NCI-H226 (cell line): ENCODE data around the gene WNT8B.

Source experiments
- DNase-seq: peaks from one replicate; pipeline ENCODE4 v3.0.0-alpha.2; 2015

The WNT8B gene

DNA sequence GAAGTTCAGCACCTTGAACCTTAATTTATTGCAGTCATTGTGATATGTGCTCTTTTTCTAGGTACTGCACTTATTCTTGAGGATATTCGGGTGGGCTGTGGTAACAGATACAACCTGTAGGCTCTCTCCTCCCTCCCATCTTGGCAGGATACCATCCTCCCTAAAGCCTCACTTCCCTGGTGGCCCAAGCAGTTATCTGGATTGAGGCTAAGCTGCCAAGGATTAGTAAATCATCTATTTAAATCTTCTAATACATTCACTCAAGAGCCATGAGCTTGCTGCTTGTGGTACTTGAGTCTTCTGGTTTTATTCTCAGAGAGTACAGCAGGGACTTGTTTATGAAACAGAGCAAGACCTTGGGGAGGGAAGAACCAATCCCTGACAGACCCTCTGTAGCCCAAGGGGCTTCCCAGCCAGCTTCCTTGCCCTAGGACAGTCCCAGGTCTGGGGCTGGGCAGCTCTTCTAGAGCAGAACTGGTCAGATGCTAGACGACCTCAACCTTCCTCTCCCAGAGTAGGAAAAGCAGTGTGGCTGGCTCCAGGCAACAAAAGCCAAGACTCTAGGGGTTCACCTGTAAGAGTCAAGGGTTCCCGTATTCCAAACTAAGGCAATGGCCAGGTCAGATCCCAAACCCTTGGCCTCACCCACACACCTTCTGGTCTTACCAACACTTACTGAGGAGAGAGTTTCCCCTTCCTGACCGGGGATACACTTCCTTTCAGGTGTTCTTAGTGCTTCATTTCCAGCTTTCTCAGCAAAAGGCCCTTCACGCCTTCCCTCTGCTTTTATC is 21.3 kb downstream of the WNT8B start:
- no peak for DNase-seq

DNA sequence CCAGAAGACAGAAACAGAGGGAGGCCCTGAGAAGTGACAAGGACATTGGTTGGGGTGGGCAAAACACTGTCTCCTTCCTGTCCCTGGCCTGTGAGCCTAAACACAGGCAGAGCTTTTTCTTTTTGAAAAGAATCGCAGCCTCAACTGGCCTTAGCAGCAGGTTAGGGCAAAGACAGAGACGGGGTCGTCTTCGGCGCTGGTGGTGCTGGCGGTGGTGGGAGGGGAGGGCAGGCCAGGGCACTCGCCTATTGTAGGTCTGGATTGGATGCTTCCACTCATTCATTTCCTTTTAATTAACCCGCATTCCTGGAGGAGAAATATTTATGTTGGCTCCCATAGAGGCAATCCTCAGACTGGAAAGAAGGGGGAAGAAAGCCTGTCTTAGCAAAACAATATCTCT is 22.6 kb downstream of the WNT8B start:
- no peak for DNase-seq

DNA sequence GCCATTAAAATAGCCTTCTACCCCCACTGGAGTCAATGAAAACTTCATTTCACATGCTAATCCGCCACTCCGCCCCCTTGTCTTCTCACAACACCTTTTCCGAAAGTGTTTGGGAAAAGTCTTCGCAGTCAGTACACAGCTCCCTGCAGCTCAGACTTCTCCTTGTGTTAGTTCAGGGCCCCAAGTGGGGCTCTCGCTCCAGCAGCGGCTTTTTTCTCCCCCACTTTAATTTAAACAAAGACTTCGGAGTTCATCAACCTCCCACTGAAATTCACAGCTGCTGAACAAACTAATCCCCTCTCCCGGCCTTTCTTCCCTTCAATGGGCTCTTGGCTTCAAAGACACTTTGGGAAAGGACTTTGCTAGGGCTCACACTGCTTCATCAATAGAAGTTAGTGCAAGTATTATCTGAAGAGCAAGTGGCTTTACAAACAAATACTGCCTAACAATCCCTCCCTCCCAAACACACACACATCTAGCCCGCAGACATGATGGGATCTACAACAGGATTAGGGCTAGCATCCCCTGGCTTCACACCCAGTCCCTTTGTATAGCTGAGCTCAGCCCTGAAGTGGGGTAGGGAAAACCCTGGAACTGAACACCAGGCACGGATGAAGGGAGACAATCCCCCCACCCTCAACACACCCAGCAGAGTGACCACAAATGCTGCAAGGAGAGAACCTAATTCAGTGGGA is 23.1 kb downstream of the WNT8B start:
- DNase-seq = no peak

DNA sequence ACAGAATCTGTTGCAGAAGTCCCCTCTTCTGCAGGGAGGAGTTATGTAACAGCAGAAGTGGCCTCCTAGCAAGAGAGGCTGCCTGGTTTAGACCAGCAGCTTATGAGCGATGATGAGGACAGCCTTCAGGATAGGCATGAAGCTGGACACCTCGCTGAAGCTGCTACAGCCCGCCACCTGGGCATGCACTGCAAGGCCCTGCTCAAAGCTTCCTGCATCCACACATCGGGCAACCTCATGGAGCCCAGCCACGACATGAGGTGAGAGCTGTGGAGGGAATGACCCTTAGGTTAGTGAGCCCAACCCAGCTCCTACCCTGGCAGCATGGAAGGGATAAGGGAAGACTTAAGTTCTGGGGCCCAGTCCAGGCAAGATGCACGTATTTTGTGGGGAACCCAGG is 24.7 kb downstream of the WNT8B start:
- DNase-seq = no peak

DNA sequence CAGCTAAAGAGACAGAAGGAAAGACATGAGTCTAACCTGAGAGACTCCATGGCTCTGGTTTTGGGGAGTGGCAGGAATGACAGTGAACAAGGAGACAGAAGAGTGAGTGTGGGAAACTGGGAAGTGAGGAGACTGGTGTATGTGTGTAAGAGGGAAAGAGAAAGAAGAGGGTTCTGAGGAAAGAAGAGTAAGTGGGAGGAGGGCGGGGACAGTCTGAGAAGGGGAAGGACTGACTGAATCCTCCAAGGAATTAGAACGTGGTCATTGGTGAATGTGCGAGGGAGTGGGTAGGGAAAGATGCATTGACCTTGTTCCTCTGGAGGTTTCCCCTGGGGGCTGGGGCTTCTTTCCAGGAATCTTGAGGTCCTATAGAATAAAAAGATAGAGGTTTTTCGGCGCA is 26.6 kb downstream of the WNT8B start:
- no peak for DNase-seq

DNA sequence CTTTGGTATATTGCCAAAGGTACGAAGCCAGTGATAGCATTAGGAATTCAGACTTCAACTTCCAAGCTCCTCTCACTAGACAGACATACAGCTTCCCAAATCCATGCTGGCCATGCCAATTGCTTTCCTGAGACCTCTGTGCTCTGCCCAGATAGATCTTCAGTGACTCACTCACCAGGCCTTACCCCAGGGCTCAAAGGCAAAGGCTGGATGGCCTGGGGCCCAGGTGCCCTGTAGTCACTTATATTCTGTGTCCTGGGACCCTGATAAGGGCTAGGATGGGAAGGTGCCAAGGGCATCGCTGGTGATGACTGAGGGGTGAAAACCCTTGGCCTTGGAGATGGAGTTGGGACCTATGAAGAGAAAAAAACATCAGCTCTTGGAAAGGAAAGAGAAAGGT is 27.7 kb downstream of the WNT8B start:
- DNase-seq = no peak

DNA sequence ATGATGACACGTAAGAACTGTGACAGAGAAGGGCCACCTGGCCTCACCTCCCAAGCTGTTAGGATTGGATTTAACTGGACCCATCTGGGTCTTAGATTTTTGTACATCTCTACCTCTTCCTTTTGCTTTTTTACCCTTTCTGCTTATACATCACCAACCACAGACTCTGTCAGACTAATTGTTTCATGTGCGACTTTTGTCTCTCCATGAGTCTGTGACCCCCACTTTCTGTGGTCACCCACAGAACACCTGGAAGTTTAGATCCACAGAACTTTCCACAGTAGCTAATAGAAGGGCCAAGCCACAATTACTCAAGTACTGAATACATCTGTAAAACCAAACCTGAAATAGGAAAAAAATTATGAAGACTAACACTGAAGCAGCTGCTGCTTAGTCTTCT is 33.8 kb downstream of the WNT8B start:
- DNase-seq = no peak

DNA sequence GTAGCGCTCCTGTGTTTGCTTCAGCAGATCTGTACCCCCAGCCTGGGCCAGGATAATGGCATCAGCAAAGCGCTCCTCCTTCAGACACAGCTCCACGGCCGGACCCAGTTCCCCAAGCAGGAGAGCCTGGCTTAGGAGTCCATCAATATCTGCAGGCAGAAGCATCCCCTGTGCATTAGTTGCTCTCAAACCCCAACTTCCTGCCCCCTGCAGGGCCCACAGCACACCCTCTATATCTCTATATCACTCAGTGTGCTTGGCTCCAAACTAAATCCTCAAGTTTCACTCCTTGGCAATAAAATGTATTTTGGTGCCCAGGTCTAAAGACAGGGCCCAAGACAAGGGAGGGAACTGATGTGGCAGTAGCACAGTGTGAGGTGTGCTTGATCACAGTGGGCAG is 35.2 kb downstream of the WNT8B start:
- DNase-seq = no peak

DNA sequence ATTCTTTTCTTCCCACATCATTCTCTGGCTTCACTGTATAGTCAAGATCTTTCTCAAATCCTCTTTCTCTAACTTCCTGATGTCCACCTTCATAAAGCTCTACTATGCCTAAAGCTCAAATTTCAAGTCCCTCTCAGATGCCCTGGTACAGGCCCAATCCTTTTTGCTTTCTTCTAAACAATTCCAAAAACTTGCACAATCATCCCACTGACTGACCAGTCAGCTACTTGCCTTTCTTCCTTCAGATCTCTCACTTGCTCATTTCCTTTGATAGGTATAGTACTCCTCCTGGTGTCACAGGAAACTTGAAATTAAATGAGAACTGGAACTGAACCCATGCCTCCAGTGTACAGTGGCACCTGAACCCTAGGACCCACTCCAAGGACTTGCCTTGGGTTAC is 38.6 kb downstream of the WNT8B start:
- DNase-seq = no peak

DNA sequence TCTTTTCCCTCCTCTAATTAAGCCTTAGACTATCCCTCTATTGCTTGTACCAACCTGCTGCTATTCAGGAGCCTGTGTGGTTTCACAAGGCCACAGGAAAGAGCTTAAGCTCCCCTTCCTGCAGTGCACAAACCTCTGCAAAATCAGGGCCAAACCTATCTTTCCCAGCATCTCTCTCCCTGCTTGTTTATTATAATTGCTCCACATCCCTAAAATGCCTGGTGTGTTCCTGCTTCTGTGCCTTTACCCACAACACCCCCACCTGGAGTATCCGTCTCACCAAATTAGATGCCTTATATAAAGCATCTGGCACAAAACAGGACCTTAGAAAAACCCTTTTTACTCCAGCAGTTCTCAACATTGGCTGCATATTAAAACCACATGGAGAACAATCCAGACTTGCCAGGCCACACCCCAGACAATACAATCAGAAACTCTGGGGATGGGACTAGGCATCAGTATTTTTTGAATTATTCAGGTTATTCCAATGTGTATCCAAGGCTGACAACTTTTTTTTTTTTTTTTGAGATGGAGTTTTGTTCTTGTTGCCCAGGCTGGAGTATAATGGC is 40.2 kb downstream of the WNT8B start:
- no peak for DNase-seq

DNA sequence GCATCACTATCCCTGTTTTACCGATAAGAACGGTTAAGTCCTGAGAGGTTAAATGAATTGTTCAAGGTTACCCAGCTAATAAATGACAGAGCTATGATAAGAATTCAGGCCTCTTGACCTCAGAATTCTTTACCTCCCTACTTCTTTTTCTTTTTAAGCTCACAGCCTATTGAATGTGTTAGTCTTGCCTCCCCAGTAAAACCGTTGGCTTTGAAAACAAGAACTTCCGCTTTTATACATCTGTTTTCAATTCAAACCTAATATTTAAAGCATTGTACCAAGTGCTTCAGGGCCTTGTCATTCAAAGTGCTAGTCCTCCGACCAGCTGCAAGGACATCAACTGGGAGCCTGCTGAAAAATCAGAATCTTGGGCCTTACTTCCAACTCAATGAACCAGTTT is 41.3 kb downstream of the WNT8B start:
- no peak for DNase-seq

DNA sequence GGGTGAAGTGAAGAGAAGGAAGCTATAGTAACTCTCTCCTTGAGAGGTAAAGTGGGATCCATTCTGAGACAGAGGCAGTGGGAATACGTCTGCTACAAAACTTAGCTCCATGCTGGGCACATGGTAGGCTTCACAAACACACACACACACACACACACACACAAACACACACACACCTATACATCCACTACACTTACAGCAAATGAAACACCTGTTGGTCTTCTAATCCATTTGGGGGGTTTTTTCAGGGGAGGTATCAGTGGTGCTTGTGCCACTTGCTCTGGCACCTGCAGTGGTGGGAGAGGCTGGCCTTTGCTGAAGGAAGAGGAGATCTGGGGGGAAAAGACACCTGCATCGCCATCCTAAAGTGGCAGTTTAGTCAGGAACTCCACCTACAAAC is 42.4 kb downstream of the WNT8B start:
- no peak for DNase-seq

DNA sequence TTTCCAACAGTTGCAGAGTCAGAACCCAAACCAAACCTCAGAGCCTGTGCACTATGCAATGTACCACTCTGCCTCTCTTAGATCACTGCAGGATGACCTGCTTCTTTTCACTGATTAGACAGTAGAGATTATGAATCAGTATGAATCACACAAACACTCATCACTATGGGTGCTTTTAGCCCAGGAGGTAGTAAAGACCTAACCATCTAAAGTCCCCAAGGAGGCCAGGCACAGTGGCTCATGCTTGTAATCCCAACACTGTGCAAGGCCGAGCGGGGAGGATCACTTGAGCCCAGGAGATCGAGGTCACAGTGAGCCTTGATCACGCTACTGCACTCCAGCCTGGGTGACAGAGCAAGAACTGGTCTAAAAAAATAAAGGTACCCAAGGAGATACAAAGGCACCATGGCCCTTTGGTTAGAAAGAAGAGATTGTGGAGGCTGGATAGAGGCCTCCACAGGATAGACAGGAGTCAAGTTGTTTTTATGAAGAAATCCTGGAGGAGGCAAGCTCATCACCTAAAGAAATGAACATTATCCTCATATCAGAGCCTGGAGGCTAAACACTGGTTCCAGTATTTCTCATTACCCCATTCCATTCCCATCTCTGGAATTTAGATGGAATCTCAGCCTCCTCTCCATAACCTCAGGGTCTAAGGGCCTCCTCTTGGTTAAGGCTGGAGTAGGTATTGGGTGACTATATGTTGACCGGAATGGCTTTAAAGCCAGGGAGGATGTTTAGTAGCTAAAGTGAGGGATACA is 44.0 kb downstream of the WNT8B start:
- peak; percentile 54 for DNase-seq

DNA sequence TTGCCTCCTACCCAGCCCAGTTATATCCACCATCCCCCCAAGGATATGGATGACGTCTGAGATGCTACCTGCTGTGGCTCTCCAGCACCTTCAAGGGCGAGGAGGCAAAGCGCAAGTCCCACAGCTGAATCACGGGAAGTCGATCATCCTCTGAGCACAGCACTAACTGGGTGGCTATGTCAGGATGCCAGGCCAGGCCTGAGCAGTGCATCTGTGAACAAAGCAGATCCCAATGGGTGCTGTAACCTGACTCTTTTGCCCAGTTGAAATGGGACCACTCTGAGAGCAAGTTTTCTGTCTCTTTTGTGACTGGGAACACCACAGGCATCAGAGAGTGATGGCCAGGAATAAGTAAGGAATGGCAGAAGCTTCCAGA is 44.5 kb downstream of the WNT8B start:
- no peak for DNase-seq

DNA sequence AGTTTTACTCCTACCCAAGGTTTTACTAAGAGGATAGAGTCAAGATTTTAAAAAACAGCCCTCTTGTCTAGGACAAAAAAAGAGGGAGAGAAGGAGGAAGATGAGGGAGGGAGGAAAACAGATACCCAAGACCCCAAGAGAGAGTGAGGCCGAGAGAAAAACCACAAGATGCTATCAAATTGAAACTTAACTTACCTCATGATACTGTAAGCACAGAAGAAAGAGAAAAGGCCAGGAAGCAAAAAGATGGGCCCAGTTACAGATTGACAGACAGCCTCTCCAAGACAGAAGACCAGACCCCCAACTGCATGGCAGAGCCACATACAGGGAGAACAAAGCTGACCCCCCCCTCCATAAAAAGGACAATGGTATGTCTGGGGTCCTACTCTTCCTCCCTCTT is 45.5 kb downstream of the WNT8B start:
- no peak for DNase-seq

DNA sequence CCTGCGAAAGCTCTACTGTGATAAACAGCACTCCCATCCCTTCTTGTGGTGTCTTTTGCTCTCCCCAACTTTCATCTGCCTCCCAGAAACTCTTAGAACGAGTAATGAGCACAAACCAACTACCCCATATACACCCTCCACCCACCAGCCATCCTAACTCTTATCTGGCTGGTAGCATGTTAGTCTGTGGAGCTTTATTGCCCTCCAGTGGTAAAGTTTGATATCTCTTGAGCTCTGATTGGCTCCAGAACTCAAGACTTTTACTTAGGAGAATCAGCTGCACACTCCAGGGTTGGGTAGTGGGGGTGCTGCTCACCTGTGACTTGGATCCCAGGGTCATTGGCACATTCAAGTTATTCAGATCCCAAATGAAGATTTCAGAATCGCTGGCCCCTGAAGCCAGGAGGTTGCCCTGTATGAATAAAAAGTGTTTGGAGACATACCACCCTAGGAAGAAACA is 45.9 kb downstream of the WNT8B start:
- DNase-seq = peak; percentile 27

DNA sequence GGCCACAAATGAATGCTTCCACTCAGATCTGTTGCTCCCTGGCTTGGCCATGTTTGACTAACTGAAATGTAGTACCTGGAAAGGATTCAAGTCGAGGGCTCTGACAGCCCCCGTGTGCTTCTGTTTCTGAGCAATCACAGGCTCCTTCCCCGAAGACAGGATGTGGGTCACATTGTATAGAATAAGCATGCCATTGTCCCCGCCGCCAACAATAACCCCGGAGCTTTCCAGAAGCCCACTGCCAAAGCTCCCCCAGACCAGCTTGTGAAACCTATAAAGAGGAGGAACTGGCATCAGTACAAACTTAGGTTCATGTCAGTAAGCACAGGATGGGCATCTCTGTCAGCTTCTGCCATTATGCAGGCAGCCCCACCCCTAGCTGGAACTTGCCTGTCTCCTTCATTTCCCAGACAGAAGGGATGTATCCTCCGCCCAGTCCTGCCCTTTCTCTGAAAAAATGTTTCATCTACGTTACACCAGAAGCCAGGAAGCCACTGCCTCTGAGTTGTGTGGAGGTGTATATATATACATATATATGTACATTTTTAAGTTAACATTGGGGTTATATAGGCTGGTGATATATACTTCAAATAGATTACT is 46.5 kb downstream of the WNT8B start:
- no peak for DNase-seq

DNA sequence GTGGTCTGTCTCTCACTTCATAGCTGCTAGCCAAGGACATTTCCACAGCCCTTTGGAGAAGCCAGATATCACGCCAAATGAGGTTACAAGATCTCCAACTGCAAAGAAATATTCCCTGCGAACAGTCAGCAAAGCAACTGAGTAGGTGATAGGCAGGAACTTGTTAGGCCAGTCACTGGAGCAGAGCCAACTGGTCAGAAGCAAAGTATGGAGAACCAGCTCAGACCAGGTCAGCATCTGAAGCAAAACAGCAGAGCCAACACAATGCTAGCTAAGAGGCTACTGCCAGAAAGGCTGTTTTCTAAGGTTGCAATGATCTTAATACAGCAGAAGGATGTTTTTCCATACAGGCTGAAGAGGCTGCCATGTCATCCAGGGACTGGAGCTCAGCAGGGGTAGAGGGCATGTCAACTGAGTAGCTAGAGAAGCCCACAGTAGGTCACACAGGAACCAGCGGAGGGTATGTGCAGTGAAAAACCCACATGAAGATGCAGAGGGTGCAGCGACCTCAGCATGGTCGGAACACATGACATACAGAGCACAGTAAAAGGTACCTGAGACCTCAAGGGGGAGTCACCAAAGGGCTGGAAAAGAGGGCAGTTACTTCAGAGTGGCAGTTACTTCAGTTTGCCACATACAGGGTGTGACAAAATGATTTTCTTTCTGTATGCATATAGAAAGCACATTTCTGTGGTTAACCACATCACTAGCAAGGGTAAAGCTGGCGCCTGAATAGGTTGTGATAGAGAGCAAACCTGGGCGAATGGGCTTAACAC is 47.9 kb downstream of the WNT8B start:
- no peak for DNase-seq

DNA sequence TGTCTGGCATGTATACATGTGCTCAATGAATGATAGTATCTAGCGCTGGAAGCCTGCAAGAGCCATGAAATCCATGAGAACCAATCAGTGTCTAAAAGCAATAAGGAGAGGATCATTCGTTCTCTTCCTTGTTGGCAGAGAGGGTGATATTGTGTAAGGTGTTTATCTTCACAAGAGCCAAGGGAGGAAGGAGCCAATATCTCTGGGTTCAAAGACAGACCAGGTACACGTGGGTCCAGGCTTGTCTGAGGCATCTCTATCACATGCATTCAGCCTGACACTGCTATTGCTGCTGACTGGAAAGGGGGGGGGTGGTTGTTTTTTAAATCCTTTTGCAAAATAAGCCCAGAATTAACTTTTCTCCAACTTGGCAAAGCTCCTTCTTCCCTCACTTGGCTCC is 52.8 kb downstream of the WNT8B start:
- no peak for DNase-seq

DNA sequence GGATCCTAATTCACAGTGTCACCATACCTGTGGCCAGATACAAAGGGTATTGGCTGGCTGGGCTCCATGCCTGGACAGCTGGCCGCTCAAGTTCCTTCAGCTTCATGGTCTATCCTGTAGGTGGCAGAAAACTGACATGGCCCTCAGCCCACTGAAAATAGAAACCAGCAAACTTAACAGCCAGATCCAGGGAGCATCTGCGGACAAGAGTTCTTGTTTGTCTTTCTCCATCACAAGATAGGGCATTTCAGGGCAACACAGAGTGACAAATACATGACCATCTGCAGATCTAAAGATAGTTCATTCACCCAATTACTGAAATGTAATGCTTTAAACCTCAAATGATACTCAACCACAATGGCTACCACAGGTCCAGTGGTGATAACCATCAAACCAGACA is 54.0 kb downstream of the WNT8B start:
- DNase-seq = no peak

DNA sequence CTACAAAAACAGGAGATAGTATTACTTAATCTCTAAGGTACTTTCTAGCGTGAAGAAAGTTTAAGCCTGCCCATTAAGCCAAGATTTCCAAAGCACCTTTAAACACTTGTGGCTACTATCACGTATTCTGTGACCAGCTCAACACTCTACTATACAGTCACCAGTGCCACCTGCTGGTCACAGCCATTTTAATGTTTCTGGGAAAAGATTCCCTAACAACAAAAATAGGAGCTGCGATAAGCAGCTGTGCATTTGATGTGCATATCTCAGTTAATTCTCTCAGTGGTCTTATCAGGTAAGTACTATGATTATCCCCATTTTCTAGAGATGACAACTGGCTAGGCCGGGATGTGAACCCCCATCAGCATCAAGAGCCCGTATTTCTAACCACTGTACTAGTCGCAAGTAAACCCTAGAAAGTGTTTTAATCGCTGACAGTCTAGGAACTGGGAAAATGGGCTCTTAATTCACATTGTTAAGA is 56.0 kb downstream of the WNT8B start:
- DNase-seq = peak; percentile 7
